MM.1S (cell line): ENCODE results near the gene LCN10.

Experiments used
- DNase-seq: peaks from one replicate; pipeline ENCODE4 v3.0.0-alpha.2; 2015
- H2AFZ ChIP-seq: fragments of 300-600 bp; sonication (generic); 2 replicates; pipeline ENCODE4 v1.6.0; 2016; ENCODE audit warnings: antibody characterized with exemption, low read length
- H3F3A ChIP-seq: fragments of 300-600 bp; sonication (generic); 2 replicates; pipeline ENCODE4 v1.6.1; 2016; ENCODE audit warnings: mild to moderate bottlenecking, antibody characterized with exemption, low read length, moderate library complexity, mixed read lengths; ENCODE audit not compliant: insufficient read depth
- H3K27ac ChIP-seq: fragments of 300-600 bp; sonication (generic); 2 replicates; pipeline ENCODE4 v1.5.1; 2016; ENCODE audit warnings: mild to moderate bottlenecking, low read length
- H3K27me3 ChIP-seq: fragments of 300-600 bp; sonication (generic); replicated peaks from 2 replicates; pipeline ENCODE4 v1.6.0; 2016; ENCODE audit warnings: low read length; ENCODE audit not compliant: insufficient read depth
- H3K36me3 ChIP-seq: fragments of 300-600 bp; sonication (generic); replicated peaks from 2 replicates; pipeline ENCODE4 v1.6.1; 2016; ENCODE audit warnings: mild to moderate bottlenecking, low read length, mixed read lengths; ENCODE audit not compliant: insufficient read depth
- H3K4me1 ChIP-seq: fragments of 300-600 bp; sonication (generic); 2 replicates; pipeline ENCODE4 v1.6.1; 2016; ENCODE audit warnings: low read length, mixed read lengths
- H3K4me2 ChIP-seq: fragments of 300-600 bp; sonication (generic); 2 replicates; pipeline ENCODE4 v1.6.0; 2016; ENCODE audit warnings: low read depth, low read length
- H3K4me3 ChIP-seq: fragments of 300-600 bp; sonication (generic); 2 replicates; pipeline ENCODE4 v1.5.1; 2016; ENCODE audit warnings: low read length, mixed read lengths
- H3K79me2 ChIP-seq: fragments of 300-600 bp; sonication (generic); 2 replicates; pipeline ENCODE4 v1.6.1; 2016; ENCODE audit warnings: mixed run types, low read length, mixed read lengths
- H3K9ac ChIP-seq: fragments of 300-600 bp; sonication (generic); 2 replicates; pipeline ENCODE4 v1.6.1; 2016; ENCODE audit warnings: low read length, mixed read lengths
- H3K9me2 ChIP-seq: fragments of 300-600 bp; sonication (generic); replicated peaks from 2 replicates; pipeline ENCODE4 v1.6.1; 2016; ENCODE audit warnings: mild to moderate bottlenecking, low read length, mixed read lengths; ENCODE audit not compliant: insufficient read depth
- H3K9me3 ChIP-seq: fragments of 300-600 bp; sonication (generic); replicated peaks from 2 replicates; pipeline ENCODE4 v1.6.1; 2016; ENCODE audit warnings: mild to moderate bottlenecking, low read length, mixed read lengths; ENCODE audit not compliant: insufficient read depth
- H4K20me1 ChIP-seq: fragments of 300-600 bp; sonication (generic); 2 replicates; pipeline ENCODE4 v1.6.1; 2016; ENCODE audit warnings: mild to moderate bottlenecking, low read length, moderate library complexity, mixed read lengths; ENCODE audit not compliant: insufficient read depth
- CTCF ChIP-seq: fragments of 300-600 bp; sonication (generic); IDR thresholded peaks from 2 replicates; pipeline ENCODE4 v1.5.1; 2016; ENCODE audit warnings: antibody characterized with exemption, low read length, mixed read lengths
- EZH2 ChIP-seq: fragments of 300-600 bp; sonication (generic); optimal IDR thresholded peaks from 2 replicates; pipeline ENCODE3; 2017; ENCODE audit warnings: low read depth, mild to moderate bottlenecking, antibody characterized with exemption, low read length, mixed read lengths
- EZH2phosphoT487 ChIP-seq: fragments of 300-600 bp; sonication (generic); IDR thresholded peaks from 2 replicates; pipeline ENCODE4 v1.6.1; 2018; ENCODE audit warnings: antibody characterized with exemption, low read length

LCN10 gene

GRCh38 chr9:136742591-136743391, at the start of gene LCN10:
TSS of gene LCN10 (minus strand) at chr9:136742940. CDS start at chr9:136742903, 37 bp downstream.
- no peak within 1 kb of the TSS for H2AFZ ChIP-seq
- no peaks in the 10 kb centered on the region for H3K9me3 ChIP-seq
- no peak for DNase-seq
- no peak within 1 kb of the TSS for H3K27ac ChIP-seq
- no peak within 1 kb of the TSS for H3K4me3 ChIP-seq
- H4K20me1 ChIP-seq, result no peaks in the 10 kb centered on the region
- H3K27me3 ChIP-seq, result peaks cover 97% of the 10 kb centered on the region
- no peaks in the 10 kb centered on the region for H3F3A ChIP-seq
- H3K4me1 ChIP-seq, result no peaks in the 10 kb centered on the region
- no peak within 1 kb of the TSS for H3K9ac ChIP-seq
- no peaks in the 10 kb centered on the region for H3K9me2 ChIP-seq
- H3K4me2 ChIP-seq, result no peak within 1 kb of the TSS
- no peaks in the 10 kb centered on the region for H3K79me2 ChIP-seq
- no peaks in the 10 kb centered on the region for H3K36me3 ChIP-seq
- TF ChIP-seq EZH2phosphoT487 (no peak), CTCF (no peak), EZH2 (no peak)

GRCh38 chr9:136791516-136792276, 49.0 kb upstream of the LCN10 start:
- Histone ChIP-seq H3K4me1 (peaks cover 22% of the 10 kb centered on the region), H3K36me3 (no peaks in the 10 kb centered on the region), H3K9ac (peak overlapping the region; percentile 100), H3K9me3 (no peaks in the 10 kb centered on the region), H3K79me2 (peaks cover 18% of the 10 kb centered on the region), H3K4me2 (peak overlapping the region; percentile 80), H3K4me3 (peak overlapping the region; percentile 94), H3K27ac (peak overlapping the region; percentile 98), H3K9me2 (no peaks in the 10 kb centered on the region), H2AFZ (peak overlapping the region; percentile 71), H4K20me1 (no peaks in the 10 kb centered on the region), H3K27me3 (peaks cover 7% of the 10 kb centered on the region), H3F3A (peaks cover 11% of the 10 kb centered on the region; the same call in 1 of the 2 replicates)
- no peak for TF ChIP-seq EZH2
- peak; percentile 100 for TF ChIP-seq CTCF
- DNase-seq, result peak; percentile 86

DNA sequence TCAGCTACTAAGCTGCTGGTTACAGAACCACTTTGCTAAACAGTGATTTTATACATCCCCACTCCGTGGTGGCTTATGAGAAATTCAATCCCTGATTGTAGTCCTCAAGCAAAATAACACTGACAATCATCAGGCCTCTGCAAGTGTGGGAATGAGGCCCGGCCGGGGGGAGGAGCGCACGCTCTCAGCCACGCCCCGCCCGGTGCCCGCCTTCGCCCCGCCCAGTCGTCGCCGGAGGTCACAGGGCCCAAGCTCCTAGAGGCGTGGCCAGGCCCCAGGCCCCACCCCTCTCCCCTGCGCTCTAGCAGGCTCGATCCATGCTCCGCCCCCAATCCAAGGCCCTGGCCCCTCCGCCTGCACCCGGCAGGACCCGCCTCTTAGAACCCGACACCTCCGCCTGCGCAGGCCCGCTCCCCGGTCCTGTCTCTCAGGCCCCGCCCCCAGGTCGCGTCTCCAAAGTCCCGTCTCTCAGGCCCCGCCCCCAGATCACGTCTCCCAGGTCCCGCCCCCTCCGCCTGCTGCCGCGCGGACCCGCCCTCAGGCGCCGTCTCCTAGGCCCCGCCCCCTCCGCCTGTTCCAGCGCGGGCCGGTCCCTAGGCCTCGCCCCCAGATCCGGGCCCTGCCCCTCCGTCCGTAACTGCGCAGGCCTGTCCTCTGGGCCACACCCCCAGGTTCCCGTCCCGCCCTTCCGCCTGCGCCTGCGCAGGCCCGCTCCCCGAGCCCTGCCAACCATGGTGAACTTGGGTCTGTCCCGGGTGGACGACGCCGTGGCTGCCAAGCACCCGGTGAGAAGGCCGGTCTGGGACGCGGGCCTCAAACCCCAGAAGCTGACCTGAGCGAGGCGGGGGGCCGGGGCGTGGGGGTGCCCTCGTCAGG, 48.1 kb upstream of the LCN10 start, which contains the start of gene TMEM141:
TMEM141 (plus strand) TSS at position 705 of the 876 bp plus-strand sequence; CDS start at position 732, 27 bp downstream.
- Histone ChIP-seq H3K27ac (peak within 1 kb of the TSS; percentile 98), H3K27me3 (peaks cover 15% of the 10 kb centered on the region), H3K9me2 (no peaks in the 10 kb centered on the region), H3K9me3 (no peaks in the 10 kb centered on the region), H3K79me2 (peaks cover 18% of the 10 kb centered on the region), H3K4me1 (peaks cover 17% of the 10 kb centered on the region), H2AFZ (peak within 1 kb of the TSS; percentile 71), H4K20me1 (no peaks in the 10 kb centered on the region), H3F3A (peaks cover 6% of the 10 kb centered on the region; the same call in 1 of the 2 replicates), H3K36me3 (no peaks in the 10 kb centered on the region), H3K4me2 (peak within 1 kb of the TSS; percentile 80), H3K4me3 (peak within 1 kb of the TSS; percentile 94), H3K9ac (peak within 1 kb of the TSS; percentile 100)
- TF ChIP-seq EZH2phosphoT487 (no peak), EZH2 (no peak), CTCF (no peak)
- DNase-seq, result peak; percentile 99
